Measurements from ENCODE around the gene KCNMA1. TPM values are rescaled to one million over a fixed set of nuclear protein-coding genes. Genes with fewer than 3 reads are reported as not detected.

KCNMA1 gene
- total RNA-seq, 4 donors from 2014 or later, result 66.8 to 96.5 (median 78.9) TPM

- in situ Hi-C loops (cut with MboI; ENCODE audit: low sequenced_read_pairs in 4 of 4), result no loop called here
Measured at GRCh38 chr10:77274046-77274795, 363.4 kb downstream of the KCNMA1 start.

GRCh38 chr10:77269163-77269562 lies 368.4 kb downstream of the KCNMA1 start:
- no peak overlapping the region for H3K27ac ChIP-seq
- no peaks in the 10 kb centered on the region for H3K27me3 ChIP-seq
- no peaks in the 10 kb centered on the region for H3K9me3 ChIP-seq
- intact Hi-C loops (cut with DNase I; ENCODE audit: low total_unique reads), result no loop called here
- DNase-seq (no peak), ATAC-seq (no peak)
- in situ Hi-C loops (cut with MboI; ENCODE audit: low sequenced_read_pairs in 4 of 4), result no loop called here
- peaks cover 37 to 41% of the 10 kb centered on the region in 2 donors for H3K4me1 ChIP-seq
- H3K36me3 ChIP-seq, result no peaks in the 10 kb centered on the region
- no peak overlapping the region for H3K4me3 ChIP-seq
- TF ChIP-seq POLR2A (IDR thresholded peaks at IDR 0.05), result no peak

More at GRCh38 chr10:77274046-77274795, 363.4 kb downstream of the KCNMA1 start:
- Histone ChIP-seq H3K9me3 (no peaks in the 10 kb centered on the region), H3K4me1 (peaks cover 18 to 23% of the 10 kb centered on the region in 2 donors), H3K27me3 (no peaks in the 10 kb centered on the region), H3K4me3 (no peak overlapping the region), H3K36me3 (no peaks in the 10 kb centered on the region), H3K27ac (peak overlapping the region in 3 of 4 donors; percentile 38 to 71 (median 69))
- TF ChIP-seq CTCF (IDR thresholded peaks at IDR 0.05 in 4 of 5, conservative IDR thresholded peaks at IDR 0.05 in 1 of 5) (no peak), POLR2A (IDR thresholded peaks at IDR 0.05) (no peak)
- ATAC-seq (peak; percentile 26 to 91), DNase-seq (no peak)
- intact Hi-C loops (cut with DNase I; ENCODE audit: low total_unique reads), result no loop called here

GRCh38 chr10:77268721-77269120 lies 368.9 kb downstream of the KCNMA1 start:
- Histone ChIP-seq H3K9me3 (no peaks in the 10 kb centered on the region), H3K4me3 (no peak overlapping the region), H3K4me1 (peaks cover 33 to 37% of the 10 kb centered on the region in 2 donors), H3K27ac (peak overlapping the region in 1 of 4 donors; percentile 43), H3K36me3 (no peaks in the 10 kb centered on the region), H3K27me3 (no peaks in the 10 kb centered on the region)
- in situ Hi-C loops (cut with MboI; ENCODE audit: low sequenced_read_pairs in 4 of 4), result no loop called here
- no peak for TF ChIP-seq CTCF (IDR thresholded peaks at IDR 0.05 in 4 of 5, conservative IDR thresholded peaks at IDR 0.05 in 1 of 5)
- no peak for TF ChIP-seq POLR2A (IDR thresholded peaks at IDR 0.05)
- ATAC-seq (no peak), DNase-seq (no peak)
- intact Hi-C loops (cut with DNase I; ENCODE audit: low total_unique reads), result no loop called here

- ATAC-seq (peak; percentile 65 to 71), DNase-seq (no peak)
- no peaks in the 10 kb centered on the region for H3K9me3 ChIP-seq
- H3K27ac ChIP-seq, result peak overlapping the region; percentile 16 to 57 (median 37)
- no peaks in the 10 kb centered on the region for H3K27me3 ChIP-seq
- no peaks in the 10 kb centered on the region for H3K36me3 ChIP-seq
- no peak overlapping the region for H3K4me3 ChIP-seq
- peaks cover 29 to 30% of the 10 kb centered on the region in 2 donors for H3K4me1 ChIP-seq
- TF ChIP-seq CTCF (IDR thresholded peaks at IDR 0.05 in 4 of 5, conservative IDR thresholded peaks at IDR 0.05 in 1 of 5), result no peak
- no peak for TF ChIP-seq POLR2A (IDR thresholded peaks at IDR 0.05)
- intact Hi-C loops (cut with DNase I; ENCODE audit: low total_unique reads) (no loop called here), in situ Hi-C loops (cut with MboI; ENCODE audit: low sequenced_read_pairs in 4 of 4) (no loop called here)
Measured at GRCh38 chr10:77267703-77268675, 369.6 kb downstream of the KCNMA1 start.

GRCh38 chr10:77266242-77266641 lies 371.4 kb downstream of the KCNMA1 start:
- no peak overlapping the region for H3K27ac ChIP-seq
- in situ Hi-C loops (cut with MboI; ENCODE audit: low sequenced_read_pairs in 4 of 4) (no loop called here), intact Hi-C loops (cut with DNase I; ENCODE audit: low total_unique reads) (no loop called here)
- no peak overlapping the region for H3K4me3 ChIP-seq
- no peak for ATAC-seq
- H3K4me1 ChIP-seq, result peaks cover 29 to 31% of the 10 kb centered on the region in 2 donors
- TF ChIP-seq POLR2A (IDR thresholded peaks at IDR 0.05), result no peak
- no peak for TF ChIP-seq CTCF (IDR thresholded peaks at IDR 0.05 in 4 of 5, conservative IDR thresholded peaks at IDR 0.05 in 1 of 5)
- H3K27me3 ChIP-seq, result no peaks in the 10 kb centered on the region
- DNase-seq, result no peak
- H3K36me3 ChIP-seq, result no peaks in the 10 kb centered on the region
- H3K9me3 ChIP-seq, result no peaks in the 10 kb centered on the region
